CD4-positive, CD25-positive, alpha-beta regulatory T cell (primary cell): ENCODE results near the gene TYW1B. TPM values are rescaled to one million over a fixed set of nuclear protein-coding genes. Genes with fewer than 3 reads are reported as not detected.
"Not testable (repeated sequence)": the region's sequence is repeated elsewhere in the genome, so short reads cannot be mapped to it uniquely, and the experiment has no call there.

ENCODE experiments used
- ATAC-seq, 2 donors: fragments of 150-1000 bp; cut with Tn5 transposase; one replicate each; pipeline ENCODE4 v1.10.0; 2021; ENCODE audit warnings: low read depth in 2 of 2, moderate number of reproducible peaks in 2 of 2, moderate library complexity in 1 of 2
- DNase-seq, 3 donors: peaks; one replicate each; pipeline versions ENCODE4 v3.0.0 to v3.0.0-alpha.2; 2012 to 2022; ENCODE audit warnings: mixed read lengths in 1 of 3
- H3K27ac ChIP-seq: one replicate; pipeline ENCODE4 v1.7.0; 2013; ENCODE audit warnings: mild to moderate bottlenecking, low read length; ENCODE audit not compliant: insufficient read depth, poor library complexity, severe bottlenecking
- H3K27me3 ChIP-seq: one replicate; pipeline ENCODE4 v1.7.0; 2013; ENCODE audit warnings: low read length; ENCODE audit not compliant: control insufficient read depth, insufficient read depth
- H3K36me3 ChIP-seq: one replicate; pipeline ENCODE4 v1.7.0; 2013; ENCODE audit warnings: mild to moderate bottlenecking, low read length, moderate library complexity; ENCODE audit not compliant: control insufficient read depth, insufficient read depth
- H3K4me1 ChIP-seq: 2 replicates; pipeline ENCODE4 v1.7.0; 2013; ENCODE audit warnings: mild to moderate bottlenecking, low read length; ENCODE audit not compliant: insufficient read depth, control insufficient read depth, poor library complexity, severe bottlenecking
- H3K4me3 ChIP-seq: one replicate; pipeline ENCODE4 v1.7.0; 2013; ENCODE audit warnings: low read depth, mild to moderate bottlenecking, low read length, moderate library complexity
- H3K9me3 ChIP-seq, 2 experiments: 1 replicate in 1 of 2; 2 replicates in 1 of 2; pipeline ENCODE4 v1.7.0; 2013; ENCODE audit warnings: low read length in 2 of 2, mild to moderate bottlenecking in 1 of 2, moderate library complexity in 1 of 2; ENCODE audit not compliant: control insufficient read depth in 2 of 2
- H3K27ac Mint-ChIP-seq, 3 donors: one replicate each; pipeline ENCODE4 v1.8.0; 2020 to 2022; ENCODE audit warnings: mild to moderate bottlenecking in 3 of 3, mixed read lengths in 3 of 3, moderate library complexity in 2 of 3
- H3K27me3 Mint-ChIP-seq: one replicate; pipeline ENCODE4 v1.8.0; 2022; ENCODE audit warnings: mild to moderate bottlenecking, mixed read lengths
- H3K36me3 Mint-ChIP-seq: one replicate; pipeline ENCODE4 v1.8.0; 2020; ENCODE audit warnings: mixed read lengths
- H3K4me1 Mint-ChIP-seq, 4 donors: one replicate each; pipeline ENCODE4 v1.8.0; 2020 to 2022; ENCODE audit warnings: mixed read lengths in 4 of 4, mild to moderate bottlenecking in 1 of 4
- H3K4me3 Mint-ChIP-seq, 4 donors: one replicate each; pipeline ENCODE4 v1.8.0; 2020 to 2022; ENCODE audit warnings: mild to moderate bottlenecking in 4 of 4, mixed read lengths in 4 of 4, moderate library complexity in 3 of 4
- H3K9me3 Mint-ChIP-seq, 7 donors: one replicate each; pipeline ENCODE4 v1.8.0; 2020 to 2022; ENCODE audit warnings: mixed read lengths in 7 of 7, mild to moderate bottlenecking in 3 of 7, moderate library complexity in 2 of 7
- polyA plus RNA-seq, 4 donors: library from polyadenylated mRNA; unstranded; fragments of 300-500 nt; fragmentation: Illumina TruSeq; gene quantifications; one replicate each; pipeline ENCODE4 v1.2.3, GENCODE V29; 2021
- total RNA-seq: library from RNA; stranded (reverse); gene quantifications from one replicate; pipeline ENCODE4 v1.2.3, GENCODE V29; 2022

The TYW1B gene
- total and polyA plus RNA-seq, 5 donors from 2014 or later: 0.46 to 9.8 (median 0.82) TPM

- not testable (repeated sequence) for H3K27me3 Mint-ChIP-seq, H3K9me3 Mint-ChIP-seq, ATAC-seq, H3K4me1 ChIP-seq, H3K4me3 ChIP-seq, H3K4me1 Mint-ChIP-seq, DNase-seq, H3K27ac ChIP-seq, H3K9me3 ChIP-seq, H3K27me3 ChIP-seq, H3K4me3 Mint-ChIP-seq
- Mint-ChIP-seq H3K36me3 (peaks cover 31% of the 10 kb centered on the region), H3K27ac (peak overlapping the region in 1 of 3 donors; percentile 32)
- peaks cover 20% of the 10 kb centered on the region for H3K36me3 ChIP-seq
These were observed 21.1 kb downstream of the TYW1B start for GRCh38 chr7:72806851-72807250.

- H3K27ac Mint-ChIP-seq: peak overlapping the region in 1 of 3 donors; percentile 22
These were observed 22.2 kb downstream of the TYW1B start for GRCh38 chr7:72805526-72806494.

GRCh38 chr7:72803778-72804177 lies 24.2 kb downstream of the TYW1B start:
- H3K4me3 ChIP-seq, H3K4me3 Mint-ChIP-seq, H3K9me3 ChIP-seq, DNase-seq, H3K27ac Mint-ChIP-seq, ATAC-seq, H3K27ac ChIP-seq, H3K9me3 Mint-ChIP-seq, H3K4me1 Mint-ChIP-seq, H3K4me1 ChIP-seq, H3K27me3 ChIP-seq, H3K27me3 Mint-ChIP-seq: not testable (repeated sequence)
- peaks cover 18% of the 10 kb centered on the region for H3K36me3 ChIP-seq
- H3K36me3 Mint-ChIP-seq: peaks cover 39% of the 10 kb centered on the region

More at GRCh38 chr7:72805526-72806494, 22.2 kb downstream of the TYW1B start:
- no peaks in the 10 kb centered on the region for H3K27me3 Mint-ChIP-seq
- Histone ChIP-seq H3K4me3 (no peak overlapping the region), H3K9me3 (no peaks in the 10 kb centered on the region), H3K27ac (no peak overlapping the region), H3K4me1 (no peaks in the 10 kb centered on the region), H3K36me3 (peaks cover 18% of the 10 kb centered on the region), H3K27me3 (no peaks in the 10 kb centered on the region)
- ATAC-seq (no peak), DNase-seq (no peak)
- H3K36me3 Mint-ChIP-seq: peaks cover 35% of the 10 kb centered on the region
- H3K4me1 Mint-ChIP-seq: peaks cover 0 to 6% (median 0%) of the 10 kb centered on the region in 4 donors
- no peaks in the 10 kb centered on the region for H3K9me3 Mint-ChIP-seq
- H3K4me3 Mint-ChIP-seq: no peak overlapping the region

GRCh38 chr7:72801564-72801963 lies 26.4 kb downstream of the TYW1B start:
- H3K27me3 Mint-ChIP-seq, H3K4me1 Mint-ChIP-seq, H3K4me3 ChIP-seq, H3K4me1 ChIP-seq, H3K27ac Mint-ChIP-seq, H3K27ac ChIP-seq, H3K9me3 Mint-ChIP-seq, H3K4me3 Mint-ChIP-seq, H3K9me3 ChIP-seq, DNase-seq, ATAC-seq, H3K27me3 ChIP-seq: not testable (repeated sequence)
- H3K36me3 Mint-ChIP-seq: peaks cover 43% of the 10 kb centered on the region
- peaks cover 20% of the 10 kb centered on the region for H3K36me3 ChIP-seq

GRCh38 chr7:72795401-72795800 lies 32.6 kb downstream of the TYW1B start:
- not testable (repeated sequence) for H3K27ac Mint-ChIP-seq, ATAC-seq
- H3K36me3 Mint-ChIP-seq: peaks cover 31% of the 10 kb centered on the region

GRCh38 chr7:72793791-72794190 lies 34.2 kb downstream of the TYW1B start:
- DNase-seq: no peak
- no peaks in the 10 kb centered on the region for H3K27me3 Mint-ChIP-seq
- H3K9me3 Mint-ChIP-seq: peaks cover 0 to 4% (median 0%) of the 10 kb centered on the region in 7 donors
- Histone ChIP-seq H3K9me3 (no peaks in the 10 kb centered on the region), H3K36me3 (peaks cover 5% of the 10 kb centered on the region), H3K4me1 (no peaks in the 10 kb centered on the region), H3K27ac (no peak overlapping the region), H3K27me3 (no peaks in the 10 kb centered on the region), H3K4me3 (no peak overlapping the region)
- H3K27ac Mint-ChIP-seq: no peak overlapping the region
- ATAC-seq: no peak
- H3K4me1 Mint-ChIP-seq: no peaks in the 10 kb centered on the region
- H3K4me3 Mint-ChIP-seq: no peak overlapping the region
- H3K36me3 Mint-ChIP-seq: peaks cover 31% of the 10 kb centered on the region

More at GRCh38 chr7:72795401-72795800, 32.6 kb downstream of the TYW1B start:
- not testable (repeated sequence) for H3K4me3 ChIP-seq, H3K36me3 ChIP-seq, H3K9me3 Mint-ChIP-seq, H3K4me1 ChIP-seq, H3K9me3 ChIP-seq, H3K4me1 Mint-ChIP-seq, DNase-seq, H3K27me3 ChIP-seq, H3K4me3 Mint-ChIP-seq, H3K27me3 Mint-ChIP-seq, H3K27ac ChIP-seq

GRCh38 chr7:72790698-72791060 lies 37.3 kb downstream of the TYW1B start:
- H3K9me3 Mint-ChIP-seq, ATAC-seq, DNase-seq, H3K27me3 ChIP-seq, H3K4me3 Mint-ChIP-seq, H3K27ac ChIP-seq, H3K27me3 Mint-ChIP-seq, H3K4me1 ChIP-seq, H3K4me3 ChIP-seq, H3K36me3 ChIP-seq, H3K4me1 Mint-ChIP-seq, H3K27ac Mint-ChIP-seq, H3K9me3 ChIP-seq: not testable (repeated sequence)
- H3K36me3 Mint-ChIP-seq: peaks cover 18% of the 10 kb centered on the region
